Stimulated activated CD8-positive, alpha-beta memory T cell treated with anti-CD3 and anti-CD28 coated beads, Interleukin-12 subunit alpha, Interleukin-12 subunit beta, amount 100 ng/mL, for 4 hours (primary cell): ENCODE measurements around the gene SLC39A5.
"Not testable (repeated sequence)": the region's sequence is repeated elsewhere in the genome, so short reads cannot be mapped to it uniquely, and the experiment has no call there.

ENCODE experiments used
- DNase-seq: peaks from one replicate; pipeline ENCODE4 v3.0.0-alpha.2; 2020; ENCODE audit warnings: low read depth

SLC39A5 gene, protein sequence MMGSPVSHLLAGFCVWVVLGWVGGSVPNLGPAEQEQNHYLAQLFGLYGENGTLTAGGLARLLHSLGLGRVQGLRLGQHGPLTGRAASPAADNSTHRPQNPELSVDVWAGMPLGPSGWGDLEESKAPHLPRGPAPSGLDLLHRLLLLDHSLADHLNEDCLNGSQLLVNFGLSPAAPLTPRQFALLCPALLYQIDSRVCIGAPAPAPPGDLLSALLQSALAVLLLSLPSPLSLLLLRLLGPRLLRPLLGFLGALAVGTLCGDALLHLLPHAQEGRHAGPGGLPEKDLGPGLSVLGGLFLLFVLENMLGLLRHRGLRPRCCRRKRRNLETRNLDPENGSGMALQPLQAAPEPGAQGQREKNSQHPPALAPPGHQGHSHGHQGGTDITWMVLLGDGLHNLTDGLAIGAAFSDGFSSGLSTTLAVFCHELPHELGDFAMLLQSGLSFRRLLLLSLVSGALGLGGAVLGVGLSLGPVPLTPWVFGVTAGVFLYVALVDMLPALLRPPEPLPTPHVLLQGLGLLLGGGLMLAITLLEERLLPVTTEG

DNA sequence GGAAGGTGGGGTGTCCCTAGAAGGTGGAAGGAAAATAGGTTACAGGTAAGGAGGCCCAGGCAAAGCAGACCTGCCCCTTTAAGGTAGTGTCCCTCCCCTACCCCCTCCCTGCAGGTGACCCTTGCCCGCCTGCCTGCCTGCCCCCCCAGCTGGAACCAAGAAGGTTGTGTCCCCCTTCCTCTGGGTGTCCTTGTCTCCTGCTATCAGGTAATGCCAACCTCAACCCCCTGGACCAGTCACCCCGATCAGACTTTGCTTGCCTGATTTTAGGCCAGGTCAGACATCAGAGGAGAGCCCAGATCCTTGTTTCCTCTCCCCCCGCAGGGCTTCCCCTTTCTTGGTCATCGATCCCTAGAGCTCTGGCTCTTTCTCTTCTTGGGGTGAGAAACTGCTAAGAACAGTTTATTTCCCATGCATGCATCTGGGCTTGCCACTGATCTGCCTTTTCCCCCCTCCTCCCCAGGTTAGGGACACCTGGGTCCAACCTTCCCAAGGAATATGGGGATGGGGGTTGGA, at the start of gene SLC39A5:
Gene SLC39A5 (plus strand): TSS at position 136 of the 516 bp plus-strand sequence. CDS start 1,224 bp downstream, outside the sequence.
- no peak for DNase-seq

- DNase-seq, result no peak
Observed at GRCh38 chr12:56186957-56187356, 42.9 kb upstream of the SLC39A5 start.

- no peak for DNase-seq
Observed at GRCh38 chr12:56188131-56188777, 41.6 kb upstream of the SLC39A5 start.

DNA sequence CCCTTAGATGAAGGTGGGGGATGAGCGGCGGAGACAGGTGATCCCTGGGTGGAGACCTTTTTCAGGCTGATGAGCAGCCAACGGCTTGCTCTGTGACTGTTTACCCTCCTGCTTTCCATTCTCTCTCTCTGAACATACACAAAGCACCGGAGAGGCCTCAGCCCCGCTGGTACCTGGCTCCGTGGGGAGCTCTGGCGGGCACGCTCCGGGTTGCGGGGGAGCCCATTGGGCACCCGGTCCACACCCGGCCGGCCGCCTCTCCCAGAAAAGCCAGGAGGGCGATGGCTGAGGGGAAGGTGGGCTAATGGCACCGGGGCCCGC, 41.1 kb upstream of the SLC39A5 start:
- no peak for DNase-seq

GRCh38 chr12:56189099-56189917, 40.5 kb upstream of the SLC39A5 start, which contains the start of gene SMARCC2:
Gene SMARCC2 (minus strand): TSS chr12:56189483. CDS start chr12:56189461, 22 bp downstream.
- peak; percentile 74 for DNase-seq

- peak; percentile 64 for DNase-seq
Observed at GRCh38 chr12:56189918-56190694, 39.7 kb upstream of the SLC39A5 start.

DNA sequence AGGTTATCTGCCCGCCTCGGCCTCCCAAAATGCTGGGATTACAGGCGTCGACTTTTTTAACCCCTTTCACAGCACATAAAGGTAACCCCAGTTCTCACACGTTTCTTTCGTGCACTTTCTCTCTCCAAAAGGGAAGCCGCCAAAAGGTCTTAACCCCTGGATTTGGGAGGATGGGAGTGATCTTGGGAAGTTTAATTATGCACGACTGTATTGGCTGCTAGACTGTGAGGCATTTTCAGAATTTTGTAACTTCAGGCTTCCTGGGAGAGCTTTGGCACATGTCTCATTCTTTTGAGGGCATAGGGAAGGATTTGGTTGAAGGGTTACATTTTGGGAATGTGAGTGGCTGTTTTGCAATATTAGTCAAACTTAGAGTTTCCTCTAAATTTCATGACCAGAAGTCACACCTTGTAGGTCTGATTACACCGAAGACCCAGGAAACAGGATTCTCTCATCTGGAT, 39.1 kb upstream of the SLC39A5 start:
- DNase-seq, result no peak

DNA sequence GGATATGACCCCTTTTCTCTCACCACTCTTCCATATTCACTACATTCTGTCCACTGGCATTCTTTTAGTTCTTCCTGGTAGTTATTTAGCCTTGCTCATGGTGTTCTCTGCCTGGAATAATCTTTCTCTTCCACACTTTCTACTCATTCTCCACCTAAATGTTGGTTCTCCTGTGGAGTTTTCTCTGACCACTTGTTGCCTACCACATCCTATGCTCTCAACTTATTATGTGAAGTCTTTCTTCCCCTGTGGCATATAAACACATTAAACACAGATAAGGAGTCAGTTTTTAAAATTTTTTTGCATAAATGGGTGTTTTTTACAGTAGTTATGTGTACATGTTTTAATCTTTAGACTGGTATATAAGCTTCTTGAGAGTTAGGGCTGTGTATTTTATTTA, 37.3 kb upstream of the SLC39A5 start:
- DNase-seq, result no peak

DNA sequence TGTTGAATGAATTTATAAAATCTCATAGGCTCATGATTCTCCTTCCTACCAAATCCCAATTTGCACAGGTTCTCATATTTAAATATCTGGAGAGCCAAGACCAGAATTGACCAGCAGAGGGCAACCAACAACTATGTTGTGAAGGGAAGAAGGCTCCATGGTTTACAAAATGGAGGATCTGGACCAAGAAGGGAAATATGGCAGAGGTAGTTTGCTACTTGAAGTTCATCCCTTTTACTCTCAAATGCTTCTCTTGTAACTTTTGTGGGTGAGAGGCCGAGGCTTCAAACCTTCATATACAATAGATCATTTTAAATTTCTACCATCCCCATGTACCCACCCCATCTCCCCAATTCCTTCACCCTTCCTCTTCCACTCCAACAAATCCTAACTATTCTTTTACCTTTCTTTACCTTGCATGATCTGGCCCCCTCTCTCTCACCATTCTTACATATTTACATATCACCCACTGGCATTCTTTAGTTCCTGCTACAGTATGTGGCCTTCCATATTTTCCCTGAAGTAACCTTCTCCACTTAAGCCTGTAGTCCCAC, 36.7 kb upstream of the SLC39A5 start:
- no peak for DNase-seq

DNA sequence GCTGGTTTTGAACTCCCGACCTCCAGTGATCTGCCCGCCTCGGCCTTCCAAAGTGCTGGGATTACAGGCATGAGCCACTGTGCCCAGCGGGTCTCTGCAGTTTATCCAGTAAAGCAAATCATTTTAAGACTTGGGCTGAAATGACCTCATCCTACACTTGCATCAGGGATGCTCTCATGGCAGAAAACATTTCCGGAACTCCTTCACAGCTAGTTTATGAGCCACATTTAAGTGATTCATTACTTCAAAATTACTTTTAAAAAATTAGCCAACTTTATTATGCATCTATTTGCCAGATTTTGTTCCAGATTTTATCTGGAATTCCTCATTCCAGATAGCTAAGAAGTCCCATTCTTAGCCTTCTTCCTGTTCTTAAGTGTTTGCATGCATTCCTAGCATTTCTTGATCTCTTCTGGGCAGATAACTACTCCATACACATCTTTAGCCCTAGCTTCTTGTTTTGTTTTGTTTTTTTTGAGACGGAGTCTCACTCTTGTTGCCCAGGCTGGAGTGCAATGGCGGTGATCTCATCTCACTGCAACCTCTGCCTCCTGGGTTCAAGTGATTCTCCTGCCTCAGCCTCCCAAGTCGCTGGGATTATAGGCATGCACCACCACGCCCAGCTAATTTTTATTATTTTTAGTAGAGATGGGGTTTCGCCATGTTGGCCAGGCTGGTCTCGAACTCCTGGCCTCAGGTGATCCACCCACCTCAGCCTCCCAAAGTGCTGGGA, 32.9 kb upstream of the SLC39A5 start:
- not testable (repeated sequence) for DNase-seq

DNA sequence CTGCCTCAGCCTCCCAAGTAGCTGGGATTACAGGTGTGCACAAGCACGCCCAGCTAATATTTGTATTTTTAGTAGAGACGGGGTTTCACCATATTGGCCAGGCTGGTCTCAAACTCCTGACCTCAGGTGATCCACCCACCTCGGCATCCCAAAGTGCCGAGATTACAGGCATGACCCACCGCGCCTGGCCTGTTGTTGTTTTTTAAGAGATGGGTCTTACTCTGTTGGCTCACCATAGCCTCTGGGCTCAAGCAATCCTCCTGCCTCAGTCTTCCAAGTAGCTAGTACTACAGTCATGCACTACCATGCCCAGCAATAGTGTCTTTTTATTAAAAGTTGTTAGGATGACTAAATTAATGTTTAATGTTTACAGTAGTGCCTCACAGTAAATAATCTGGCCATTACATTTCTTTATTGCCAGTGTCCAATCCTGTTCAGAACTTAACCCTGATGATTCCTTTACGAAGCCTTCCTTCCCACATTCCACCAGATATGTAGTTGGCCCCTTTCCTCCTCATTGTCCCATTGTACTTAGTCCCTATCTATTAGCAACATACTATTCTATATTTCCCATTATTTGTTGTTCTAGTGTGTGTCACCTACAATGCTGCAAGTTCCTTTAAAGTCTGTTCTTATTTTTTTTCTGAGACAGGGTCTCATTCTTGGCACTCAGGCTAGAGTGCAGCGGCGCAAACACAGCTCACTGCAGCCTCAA, 31.8 kb upstream of the SLC39A5 start:
- DNase-seq, result no peak

GRCh38 chr12:56198836-56199235, 31.0 kb upstream of the SLC39A5 start:
- DNase-seq, result no peak

DNA sequence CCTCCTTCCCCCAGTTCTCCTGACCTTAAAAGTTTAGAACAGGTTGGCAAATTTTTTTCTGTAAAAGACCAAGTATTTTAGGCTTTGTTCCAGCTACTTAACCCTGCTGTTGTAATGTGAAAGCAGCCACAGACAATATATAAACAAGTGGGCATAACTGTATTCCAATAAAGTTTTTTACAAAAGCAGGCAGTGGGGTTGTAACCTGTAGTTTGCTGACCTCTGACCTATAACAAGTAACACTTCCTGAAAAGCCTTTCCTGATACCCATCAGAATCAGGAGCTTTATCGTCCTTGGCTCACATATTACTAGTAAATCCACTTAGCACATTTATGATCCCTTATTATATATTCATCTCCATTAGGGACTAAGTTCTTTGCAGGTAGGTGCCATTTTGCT, 27.5 kb upstream of the SLC39A5 start:
- DNase-seq, result no peak

- no peak for DNase-seq
Observed at GRCh38 chr12:56202838-56203237, 27.0 kb upstream of the SLC39A5 start.

GRCh38 chr12:56204275-56204674, 25.6 kb upstream of the SLC39A5 start:
- no peak for DNase-seq

- no peak for DNase-seq
Observed at GRCh38 chr12:56205445-56205844, 24.4 kb upstream of the SLC39A5 start.

DNA sequence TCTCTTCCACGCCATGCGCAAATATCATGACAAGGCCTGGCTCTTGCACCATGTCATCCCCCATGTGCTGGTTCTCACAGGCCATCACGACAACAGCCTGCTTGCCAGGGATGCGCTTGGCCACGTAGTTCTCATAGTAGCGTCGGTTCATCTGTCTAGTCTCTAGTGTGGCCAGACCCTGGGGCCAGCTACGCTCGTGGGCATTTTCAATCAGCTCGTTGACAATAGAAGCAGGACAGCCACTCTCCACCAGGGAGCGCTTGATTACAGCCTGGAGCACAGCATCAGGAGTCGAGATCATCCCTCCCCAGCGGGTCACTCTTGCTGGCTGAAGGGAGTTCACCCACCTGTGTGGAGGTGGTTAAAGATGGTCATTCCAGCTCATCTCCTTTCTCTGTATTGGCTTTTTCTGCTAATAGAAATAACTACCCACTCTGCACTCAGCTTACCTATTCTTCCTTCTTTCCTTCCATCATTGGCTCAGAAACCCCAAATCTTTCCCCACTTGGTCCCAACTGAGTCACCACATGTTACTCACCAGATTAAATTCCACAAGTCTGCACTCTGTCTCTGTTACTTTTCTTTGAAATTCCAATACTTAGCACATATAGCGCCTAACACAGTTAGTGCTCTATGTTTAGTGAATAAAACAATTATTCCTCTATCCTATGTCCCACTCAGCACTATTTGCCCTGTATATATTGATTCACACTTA, 23.2 kb upstream of the SLC39A5 start:
- DNase-seq, result no peak

- DNase-seq, result no peak
Observed at GRCh38 chr12:56208006-56208405, 21.8 kb upstream of the SLC39A5 start.

GRCh38 chr12:56212361-56212760, 17.5 kb upstream of the SLC39A5 start:
- no peak for DNase-seq
